NCI-H82 (cell line): ENCODE results near the gene COL19A1.
"Not testable (repeated sequence)": the region's sequence is repeated elsewhere in the genome, so short reads cannot be mapped to it uniquely, and the experiment has no call there.

Experiments
- DNase-seq: peaks from one replicate; lab custom pipeline; 2025; lab: John Stamatoyannopoulos, UW

The COL19A1 gene

GRCh38 chr6:69900869-69901268 lies 34.5 kb downstream of the COL19A1 start:
- peak; percentile 8 for DNase-seq

- peak; percentile 74 for DNase-seq
Measured at GRCh38 chr6:69901361-69901760, 35.0 kb downstream of the COL19A1 start.

- DNase-seq, result no peak
Measured at GRCh38 chr6:69907981-69908498, 41.7 kb downstream of the COL19A1 start.

- DNase-seq, result no peak
Measured at GRCh38 chr6:69913361-69913760, 47.0 kb downstream of the COL19A1 start.

GRCh38 chr6:69914015-69914485 lies 47.7 kb downstream of the COL19A1 start:
- peak; percentile 70 for DNase-seq

- no peak for DNase-seq
Measured at GRCh38 chr6:69915346-69915745, 49.0 kb downstream of the COL19A1 start.

- no peak for DNase-seq
Measured at GRCh38 chr6:69917834-69918233, 51.5 kb downstream of the COL19A1 start.

GRCh38 chr6:69918813-69919475 lies 52.6 kb downstream of the COL19A1 start:
- no peak for DNase-seq

GRCh38 chr6:69921066-69921465 lies 54.7 kb downstream of the COL19A1 start:
- DNase-seq, result not testable (repeated sequence)

- not testable (repeated sequence) for DNase-seq
Measured at GRCh38 chr6:69921611-69922010, 55.3 kb downstream of the COL19A1 start.

GRCh38 chr6:69926745-69927144 lies 60.4 kb downstream of the COL19A1 start:
- no peak for DNase-seq

- DNase-seq, result no peak
Measured at GRCh38 chr6:69933239-69933638, 66.9 kb downstream of the COL19A1 start.

- DNase-seq, result no peak
Measured at GRCh38 chr6:69935079-69935478, 68.7 kb downstream of the COL19A1 start.

GRCh38 chr6:69936674-69937363 lies 70.5 kb downstream of the COL19A1 start:
- DNase-seq, result no peak

GRCh38 chr6:69937402-69938136 lies 71.2 kb downstream of the COL19A1 start:
- no peak for DNase-seq

- no peak for DNase-seq
Measured at GRCh38 chr6:69942485-69942884, 76.1 kb downstream of the COL19A1 start.

- DNase-seq, result no peak
Measured at GRCh38 chr6:69945192-69945591, 78.8 kb downstream of the COL19A1 start.

GRCh38 chr6:69948479-69949114 lies 82.2 kb downstream of the COL19A1 start:
- DNase-seq, result no peak

- DNase-seq, result peak; percentile 30
Measured at GRCh38 chr6:69953491-69953890, 87.1 kb downstream of the COL19A1 start.

- no peak for DNase-seq
Measured at GRCh38 chr6:69954733-69955132, 88.4 kb downstream of the COL19A1 start.

GRCh38 chr6:69957985-69958559 lies 91.7 kb downstream of the COL19A1 start:
- DNase-seq, result peak; percentile 11

- DNase-seq, result no peak
Measured at GRCh38 chr6:69958978-69959377, 92.6 kb downstream of the COL19A1 start.
